RWPE2 (cell line): ENCODE results near the gene PGBD1.
"Not testable (repeated sequence)": the region's sequence is repeated elsewhere in the genome, so short reads cannot be mapped to it uniquely, and the experiment has no call there.

Experiments used
- ATAC-seq: fragments of 200-7000 bp; cut with Tn5 transposase; 3 replicates; pipeline ENCODE4 v1.9.1; 2021; ENCODE audit warnings: low read depth
- DNase-seq: peaks from one replicate; pipeline ENCODE4 v3.0.0-alpha.2; 2020; ENCODE audit warnings: low spot score
- H3K27ac ChIP-seq: fragments of 450-650 bp; 2 replicates; pipeline ENCODE4 v1.5.1; 2017; ENCODE audit warnings: mild to moderate bottlenecking; ENCODE audit not compliant: poor library complexity, severe bottlenecking
- H3K27me3 ChIP-seq: fragments of 250-450 bp; sonication (Bioruptor Pico); 2 replicates; pipeline ENCODE4 v1.5.1; 2021; ENCODE audit warnings: mild to moderate bottlenecking, moderate library complexity; ENCODE audit not compliant: insufficient read depth, poor library complexity, severe bottlenecking
- H3K36me3 ChIP-seq: fragments of 250-450 bp; sonication (Bioruptor Pico); 2 replicates; pipeline ENCODE4 v1.5.1; 2020; ENCODE audit warnings: low read depth, mild to moderate bottlenecking, moderate library complexity
- H3K4me1 ChIP-seq: fragments of 250-450 bp; sonication (Bioruptor Pico); 2 replicates; pipeline ENCODE4 v1.5.1; 2021; ENCODE audit warnings: mild to moderate bottlenecking, moderate library complexity; ENCODE audit not compliant: insufficient read depth, poor library complexity, severe bottlenecking
- H3K4me3 ChIP-seq: fragments of 250-450 bp; sonication (Bioruptor Pico); 2 replicates; pipeline ENCODE4 v1.5.1; 2021; ENCODE audit warnings: mild to moderate bottlenecking, moderate library complexity; ENCODE audit not compliant: severe bottlenecking
- H3K9me3 ChIP-seq: fragments of 250-450 bp; sonication (Bioruptor Pico); 2 replicates; pipeline ENCODE4 v1.5.1; 2021; ENCODE audit warnings: mild to moderate bottlenecking, moderate library complexity; ENCODE audit not compliant: severe bottlenecking
- TF ChIP-seq, protein P1 (sequence below): fragments of 450-650 bp; IDR thresholded peaks from one replicate; pipeline ENCODE4 v1.5.1; 2017; ENCODE audit warnings: mild to moderate bottlenecking, moderate library complexity; ENCODE audit not compliant: poor library complexity, severe bottlenecking

Gene PGBD1

GRCh38 chr6:28311139-28311823 is 29.9 kb downstream of the PGBD1 start:
- no peak overlapping the region for H3K4me3 ChIP-seq
- no peaks in the 10 kb centered on the region for H3K36me3 ChIP-seq
- no peaks in the 10 kb centered on the region for H3K27me3 ChIP-seq
- no peaks in the 10 kb centered on the region for H3K4me1 ChIP-seq
- TF ChIP-seq, protein P1, sequence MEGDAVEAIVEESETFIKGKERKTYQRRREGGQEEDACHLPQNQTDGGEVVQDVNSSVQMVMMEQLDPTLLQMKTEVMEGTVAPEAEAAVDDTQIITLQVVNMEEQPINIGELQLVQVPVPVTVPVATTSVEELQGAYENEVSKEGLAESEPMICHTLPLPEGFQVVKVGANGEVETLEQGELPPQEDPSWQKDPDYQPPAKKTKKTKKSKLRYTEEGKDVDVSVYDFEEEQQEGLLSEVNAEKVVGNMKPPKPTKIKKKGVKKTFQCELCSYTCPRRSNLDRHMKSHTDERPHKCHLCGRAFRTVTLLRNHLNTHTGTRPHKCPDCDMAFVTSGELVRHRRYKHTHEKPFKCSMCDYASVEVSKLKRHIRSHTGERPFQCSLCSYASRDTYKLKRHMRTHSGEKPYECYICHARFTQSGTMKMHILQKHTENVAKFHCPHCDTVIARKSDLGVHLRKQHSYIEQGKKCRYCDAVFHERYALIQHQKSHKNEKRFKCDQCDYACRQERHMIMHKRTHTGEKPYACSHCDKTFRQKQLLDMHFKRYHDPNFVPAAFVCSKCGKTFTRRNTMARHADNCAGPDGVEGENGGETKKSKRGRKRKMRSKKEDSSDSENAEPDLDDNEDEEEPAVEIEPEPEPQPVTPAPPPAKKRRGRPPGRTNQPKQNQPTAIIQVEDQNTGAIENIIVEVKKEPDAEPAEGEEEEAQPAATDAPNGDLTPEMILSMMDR, result no peak
- ATAC-seq, result peak; percentile 36; the same call in 1 of the 3 replicates
- no peaks in the 10 kb centered on the region for H3K9me3 ChIP-seq
- DNase-seq, result no peak
- H3K27ac ChIP-seq, result no peak overlapping the region

DNA sequence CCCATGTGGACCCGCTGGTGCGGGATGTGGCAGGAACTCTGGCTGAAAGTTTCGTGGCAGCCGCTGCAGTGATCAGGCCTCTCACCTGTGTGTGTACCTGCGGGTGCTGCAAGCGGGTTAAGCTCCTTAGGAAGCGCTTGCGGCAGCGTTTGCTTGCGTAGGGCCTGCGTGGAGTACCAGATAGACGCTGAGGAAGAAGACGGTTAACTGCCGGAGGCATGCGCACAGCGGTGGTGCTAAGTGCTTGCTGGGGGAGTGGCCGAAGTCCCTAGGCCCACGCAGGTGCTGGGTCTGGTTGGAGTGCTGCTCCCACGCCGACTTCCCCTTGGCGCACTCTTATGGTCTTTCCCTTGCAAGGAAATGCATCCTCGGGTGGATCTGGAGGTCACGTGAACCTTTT is 31.6 kb downstream of the PGBD1 start:
- H3K27me3 ChIP-seq, result no peaks in the 10 kb centered on the region
- no peaks in the 10 kb centered on the region for H3K36me3 ChIP-seq
- no peaks in the 10 kb centered on the region for H3K9me3 ChIP-seq
- ATAC-seq (no peak), DNase-seq (no peak)
- H3K4me3 ChIP-seq, result no peak overlapping the region
- TF ChIP-seq, protein P1, result no peak
- no peaks in the 10 kb centered on the region for H3K4me1 ChIP-seq
- no peak overlapping the region for H3K27ac ChIP-seq

GRCh38 chr6:28315628-28316027 is 34.3 kb downstream of the PGBD1 start:
- Histone ChIP-seq H3K27me3 (no peaks in the 10 kb centered on the region), H3K4me1 (no peaks in the 10 kb centered on the region), H3K4me3 (no peak overlapping the region), H3K36me3 (no peaks in the 10 kb centered on the region), H3K9me3 (no peaks in the 10 kb centered on the region), H3K27ac (no peak overlapping the region)
- DNase-seq, result no peak
- TF ChIP-seq, protein P1, result no peak
- ATAC-seq, result no peak

DNA sequence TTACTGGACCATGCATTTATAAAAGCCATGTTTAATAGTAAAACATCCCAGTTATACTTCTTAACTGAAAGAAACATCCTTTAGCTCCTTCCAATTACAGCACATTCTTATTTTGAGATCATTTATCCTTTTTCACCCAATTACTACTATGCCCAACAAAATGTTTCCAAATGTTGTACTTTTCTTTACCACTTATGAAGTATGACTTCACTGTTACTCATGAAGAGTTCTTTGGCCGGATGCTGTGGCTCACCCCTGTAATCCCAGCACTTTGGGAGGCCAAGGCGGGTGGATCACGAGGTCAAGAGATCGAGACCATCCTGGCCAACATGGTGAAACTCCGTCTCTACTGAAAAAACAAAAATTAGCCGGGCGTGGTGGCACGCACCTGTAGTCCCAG is 36.5 kb downstream of the PGBD1 start:
- not testable (repeated sequence) for ATAC-seq, DNase-seq, H3K27ac ChIP-seq, H3K27me3 ChIP-seq, H3K4me3 ChIP-seq, H3K36me3 ChIP-seq, H3K4me1 ChIP-seq, H3K9me3 ChIP-seq

- Histone ChIP-seq H3K9me3 (peaks cover 4% of the 10 kb centered on the region), H3K4me1 (no peaks in the 10 kb centered on the region), H3K4me3 (no peak overlapping the region), H3K36me3 (no peaks in the 10 kb centered on the region), H3K27ac (no peak overlapping the region), H3K27me3 (no peaks in the 10 kb centered on the region)
- no peak for ATAC-seq
- no peak for DNase-seq
- TF ChIP-seq, protein P1, result no peak
These were observed 41.3 kb downstream of the PGBD1 start for GRCh38 chr6:28322661-28323060.
